ENCODE results near the gene PDE4D. TPM values are rescaled to one million over a fixed set of nuclear protein-coding genes. Genes with fewer than 3 reads are reported as not detected.

The PDE4D gene
- total and polyA plus RNA-seq, 8 donors: 1.5 to 7.1 (median 3.1) TPM

- DNase-seq (no peak), ATAC-seq (no peak), FAIRE-seq (no peak)
- Histone ChIP-seq H3K9me3 (no peaks in the 10 kb centered on the region), H3K27ac (no peak overlapping the region), H3K4me1 (no peaks in the 10 kb centered on the region), H3K36me3 (no peaks in the 10 kb centered on the region), H3K4me3 (no peak overlapping the region), H3K27me3 (no peaks in the 10 kb centered on the region)
- no peak for TF ChIP-seq CTCF (IDR thresholded peaks at IDR 0.05)
- WGBS, 2 donors: 73 to 82% methylated on average over 5 of the region's 5 CpGs
- intact Hi-C loops (cut with DNase I): loop anchor here in 1 of 3 donors (5.0 kb wide), 1 partner anchor 186 kb away; no protein-coding TSS in a partner anchor
Observed at GRCh38 chr5:59185757-59186385, 707.7 kb downstream of the PDE4D start.

GRCh38 chr5:59184769-59185168 is 708.8 kb downstream of the PDE4D start:
- Histone ChIP-seq H3K9me3 (no peaks in the 10 kb centered on the region), H3K27me3 (no peaks in the 10 kb centered on the region), H3K4me1 (no peaks in the 10 kb centered on the region), H3K27ac (no peak overlapping the region), H3K4me3 (no peak overlapping the region), H3K36me3 (no peaks in the 10 kb centered on the region)
- intact Hi-C loops (cut with DNase I): loop anchor here in 1 of 3 donors (5.0 kb wide), 1 partner anchor 188 kb away; no protein-coding TSS in a partner anchor
- no peak for DNase-seq
- WGBS, 2 donors: 75 to 78% methylated on average over 6 of the region's 6 CpGs
- no peak for ATAC-seq
- no peak for TF ChIP-seq CTCF (IDR thresholded peaks at IDR 0.05)
- no peak for FAIRE-seq

- FAIRE-seq: no peak
Observed at GRCh38 chr5:59182760-59183159, 710.8 kb downstream of the PDE4D start.

GRCh38 chr5:59180515-59180914 is 713.0 kb downstream of the PDE4D start:
- H3K9me3 ChIP-seq: no peaks in the 10 kb centered on the region
- FAIRE-seq (no peak), ATAC-seq (no peak), DNase-seq (no peak)
- 88 to 93% methylated on average over 2 of the region's 2 CpGs for WGBS, 2 donors
- no peak overlapping the region for H3K27ac ChIP-seq
- TF ChIP-seq CTCF (IDR thresholded peaks at IDR 0.05): no peak
- intact Hi-C loops (cut with DNase I): no loop called here
- no peaks in the 10 kb centered on the region for H3K27me3 ChIP-seq
- no peaks in the 10 kb centered on the region for H3K4me1 ChIP-seq
- H3K4me3 ChIP-seq: no peak overlapping the region
- H3K36me3 ChIP-seq: no peaks in the 10 kb centered on the region

More at GRCh38 chr5:59182760-59183159, 710.8 kb downstream of the PDE4D start:
- Histone ChIP-seq H3K9me3 (no peaks in the 10 kb centered on the region), H3K27ac (no peak overlapping the region), H3K4me1 (no peaks in the 10 kb centered on the region), H3K36me3 (no peaks in the 10 kb centered on the region), H3K27me3 (no peaks in the 10 kb centered on the region), H3K4me3 (no peak overlapping the region)
- intact Hi-C loops (cut with DNase I): no loop called here
- WGBS, 2 donors: 90 to 97% methylated on average over 3 of the region's 3 CpGs
- no peak for DNase-seq
- no peak for ATAC-seq
- no peak for TF ChIP-seq CTCF (IDR thresholded peaks at IDR 0.05)

GRCh38 chr5:59179704-59180103 is 713.8 kb downstream of the PDE4D start:
- ATAC-seq (no peak), DNase-seq (no peak), FAIRE-seq (no peak)
- Histone ChIP-seq H3K4me1 (no peaks in the 10 kb centered on the region), H3K27me3 (no peaks in the 10 kb centered on the region), H3K36me3 (no peaks in the 10 kb centered on the region), H3K4me3 (no peak overlapping the region), H3K27ac (no peak overlapping the region), H3K9me3 (no peaks in the 10 kb centered on the region)
- no peak for TF ChIP-seq CTCF (IDR thresholded peaks at IDR 0.05)
- WGBS, 2 donors: 56 to 66% methylated on average over 2 of the region's 2 CpGs
- intact Hi-C loops (cut with DNase I): loop anchor here in 1 of 3 donors (10.0 kb wide), 1 partner anchor 295 kb away; no protein-coding TSS in a partner anchor

Measured in pancreas (tissue), 10 donors.